Stimulated activated CD4-positive, alpha-beta T cell treated with anti-CD3 and anti-CD28 coated beads, Interleukin-15, amount 100 ng/mL, for 24 hours (primary cell): ENCODE results near the gene PYCR2.
"Not testable (repeated sequence)": the region's sequence is repeated elsewhere in the genome, so short reads cannot be mapped to it uniquely, and the experiment has no call there.

Source experiments
- DNase-seq: peaks from one replicate; pipeline ENCODE4 v3.0.0-alpha.2; 2020

The PYCR2 gene

GRCh38 chr1:225888898-225889601 lies 35.0 kb downstream of the PYCR2 start, which contains the start of gene LEFTY1:
Gene LEFTY1 (minus strand): TSS chr1:225889146. CDS start chr1:225889066, 80 bp downstream.
- no peak for DNase-seq

GRCh38 chr1:225888289-225888897 lies 35.7 kb downstream of the PYCR2 start:
- DNase-seq: no peak

- DNase-seq: not testable (repeated sequence)
These were observed 36.3 kb downstream of the PYCR2 start for GRCh38 chr1:225887554-225888288.

- DNase-seq: no peak
These were observed 37.1 kb downstream of the PYCR2 start for GRCh38 chr1:225887030-225887314.

GRCh38 chr1:225886159-225887029 lies 37.7 kb downstream of the PYCR2 start:
- DNase-seq: no peak

- no peak for DNase-seq
These were observed 38.7 kb downstream of the PYCR2 start for GRCh38 chr1:225885336-225885735.

- DNase-seq: no peak
These were observed 40.3 kb downstream of the PYCR2 start for GRCh38 chr1:225883616-225884265.

GRCh38 chr1:225882694-225883615 lies 41.1 kb downstream of the PYCR2 start:
- peak; percentile 67 for DNase-seq

- peak; percentile 92 for DNase-seq
These were observed 41.9 kb downstream of the PYCR2 start, which contains the start of gene TMEM63A for GRCh38 chr1:225881959-225882693. Gene TMEM63A (minus strand): TSS chr1:225882380. CDS start chr1:225877580, 4,800 bp downstream.

- DNase-seq: peak; percentile 66
These were observed 42.7 kb downstream of the PYCR2 start for GRCh38 chr1:225881081-225881958.

GRCh38 chr1:225880636-225881035 lies 43.4 kb downstream of the PYCR2 start:
- DNase-seq: no peak

- no peak for DNase-seq
These were observed 43.8 kb downstream of the PYCR2 start for GRCh38 chr1:225880222-225880588.

- no peak for DNase-seq
These were observed 44.4 kb downstream of the PYCR2 start for GRCh38 chr1:225879521-225880221.

GRCh38 chr1:225878282-225878681 lies 45.8 kb downstream of the PYCR2 start:
- no peak for DNase-seq

- peak; percentile 56 for DNase-seq
These were observed 46.5 kb downstream of the PYCR2 start for GRCh38 chr1:225877580-225877979.

- DNase-seq: no peak
These were observed 47.0 kb downstream of the PYCR2 start for GRCh38 chr1:225876900-225877510.

GRCh38 chr1:225875044-225875815 lies 48.8 kb downstream of the PYCR2 start:
- DNase-seq: no peak

GRCh38 chr1:225874431-225874830 lies 49.6 kb downstream of the PYCR2 start:
- no peak for DNase-seq
